Keratinocyte (primary cell): Measurements from ENCODE around the gene SEPTIN5.

Experiments
- EZH2 ChIP-seq: IDR thresholded peaks from one replicate; pipeline ENCODE4 v1.6.1; 2012; ENCODE audit warnings: inconsistent platforms, mild to moderate bottlenecking, low read length, moderate library complexity
- TF ChIP-seq, protein P1 (sequence below), 3 experiments: IDR thresholded peaks in 1 of 3; conservative IDR thresholded peaks in 1 of 3; optimal IDR thresholded peaks in 1 of 3; 2 replicates in 2 of 3; 3 replicates in 1 of 3; pipeline versions ENCODE3 to v1.5.1; 2011; ENCODE audit warnings: low read length in 3 of 3, mild to moderate bottlenecking in 3 of 3, moderate library complexity in 2 of 3, control low read depth in 1 of 3, inconsistent platforms in 1 of 3; ENCODE audit not compliant: insufficient read depth in 2 of 3; ENCODE audit errors: extremely low read depth in 1 of 3

DNA sequence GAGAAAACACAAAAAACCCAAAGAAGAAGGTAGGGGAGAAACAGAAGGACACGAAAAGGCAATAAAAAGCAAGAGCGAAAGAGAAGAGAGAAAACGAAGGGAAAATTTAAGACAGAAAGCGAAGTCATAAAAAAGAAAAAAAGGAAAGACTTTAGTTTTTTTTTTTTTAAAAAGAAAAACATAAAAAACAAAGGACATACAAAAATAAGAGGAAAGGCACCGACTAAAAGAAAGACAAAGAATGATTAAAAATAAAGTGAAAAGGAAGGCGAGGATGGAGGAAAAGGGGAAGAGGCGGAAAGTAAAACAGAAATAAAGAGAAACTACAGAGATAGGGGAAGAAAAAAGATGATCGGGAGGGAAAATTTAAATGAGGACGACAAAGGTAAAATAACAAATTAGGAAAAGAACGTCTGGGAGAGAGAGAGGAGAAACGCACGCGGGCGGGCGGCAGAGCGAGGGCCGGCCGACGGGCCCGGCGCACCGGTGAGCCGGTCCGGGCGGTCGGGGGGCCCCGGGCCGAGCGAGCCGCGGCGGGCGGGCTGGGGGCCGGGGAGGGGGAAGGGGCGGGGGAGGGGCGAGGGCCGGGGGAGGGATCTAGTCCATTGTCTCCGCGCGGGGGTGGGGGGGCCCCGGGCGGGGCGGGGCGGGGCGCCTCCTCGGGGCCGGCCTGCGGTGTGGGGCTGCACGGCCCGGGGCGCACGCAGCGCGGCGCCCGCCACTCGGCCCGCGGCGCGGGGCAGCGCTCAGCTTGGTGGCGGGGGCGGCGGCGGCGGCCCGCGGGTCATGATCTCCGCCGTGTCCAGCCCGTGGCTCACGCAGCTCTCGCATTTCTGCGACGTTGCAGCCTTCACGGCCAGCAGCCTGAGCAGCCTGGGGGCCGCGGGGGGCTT, 46.0 kb downstream of the SEPTIN5 start, which contains the start of gene TBX1:
- TF ChIP-seq, protein P1, sequence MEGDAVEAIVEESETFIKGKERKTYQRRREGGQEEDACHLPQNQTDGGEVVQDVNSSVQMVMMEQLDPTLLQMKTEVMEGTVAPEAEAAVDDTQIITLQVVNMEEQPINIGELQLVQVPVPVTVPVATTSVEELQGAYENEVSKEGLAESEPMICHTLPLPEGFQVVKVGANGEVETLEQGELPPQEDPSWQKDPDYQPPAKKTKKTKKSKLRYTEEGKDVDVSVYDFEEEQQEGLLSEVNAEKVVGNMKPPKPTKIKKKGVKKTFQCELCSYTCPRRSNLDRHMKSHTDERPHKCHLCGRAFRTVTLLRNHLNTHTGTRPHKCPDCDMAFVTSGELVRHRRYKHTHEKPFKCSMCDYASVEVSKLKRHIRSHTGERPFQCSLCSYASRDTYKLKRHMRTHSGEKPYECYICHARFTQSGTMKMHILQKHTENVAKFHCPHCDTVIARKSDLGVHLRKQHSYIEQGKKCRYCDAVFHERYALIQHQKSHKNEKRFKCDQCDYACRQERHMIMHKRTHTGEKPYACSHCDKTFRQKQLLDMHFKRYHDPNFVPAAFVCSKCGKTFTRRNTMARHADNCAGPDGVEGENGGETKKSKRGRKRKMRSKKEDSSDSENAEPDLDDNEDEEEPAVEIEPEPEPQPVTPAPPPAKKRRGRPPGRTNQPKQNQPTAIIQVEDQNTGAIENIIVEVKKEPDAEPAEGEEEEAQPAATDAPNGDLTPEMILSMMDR (optimal IDR thresholded peaks at IDR 0.05 in 1 of 3, IDR thresholded peaks at IDR 0.05 in 1 of 3, conservative IDR thresholded peaks at IDR 0.05 in 1 of 3; ENCODE audit: extremely low read depth in 1 of 3, insufficient read depth in 2 of 3, low read length in 3 of 3), result no peak
- TF ChIP-seq EZH2, result no peak
